GM19238 (cell line): ENCODE results near the gene SLC28A1.

Source experiments
- DNase-seq: peaks from one replicate; pipeline ENCODE4 v3.0.0; 2011; ENCODE audit warnings: low spot score; ENCODE audit not compliant: insufficient read length

The SLC28A1 gene

DNA sequence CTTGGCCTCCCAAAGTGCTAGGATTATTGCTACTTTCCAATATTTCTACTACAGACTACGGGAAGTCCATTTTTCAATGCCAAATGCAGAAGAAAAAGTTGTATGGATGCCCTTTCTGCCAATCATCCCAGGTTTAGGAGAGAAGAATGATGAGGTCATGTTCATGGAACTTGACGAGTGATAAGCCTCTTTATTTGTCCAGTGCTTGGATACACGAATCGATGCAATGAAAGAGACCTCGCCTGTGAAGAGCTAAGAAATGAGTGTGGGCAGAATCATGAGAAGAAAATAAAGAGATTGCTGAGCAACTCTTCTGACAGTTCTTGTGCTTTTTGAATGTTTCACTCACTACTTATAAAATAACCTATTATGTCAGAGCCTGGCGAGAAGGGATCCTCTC, 996 bp upstream of the SLC28A1 start:
- DNase-seq: no peak

GRCh38 chr15:84885801-84886200, 1.3 kb downstream of the SLC28A1 start:
- no peak for DNase-seq

GRCh38 chr15:84886211-84886983, 1.9 kb downstream of the SLC28A1 start:
- DNase-seq: no peak

- no peak for DNase-seq
These were observed 2.5 kb downstream of the SLC28A1 start for GRCh38 chr15:84886984-84887299.

DNA sequence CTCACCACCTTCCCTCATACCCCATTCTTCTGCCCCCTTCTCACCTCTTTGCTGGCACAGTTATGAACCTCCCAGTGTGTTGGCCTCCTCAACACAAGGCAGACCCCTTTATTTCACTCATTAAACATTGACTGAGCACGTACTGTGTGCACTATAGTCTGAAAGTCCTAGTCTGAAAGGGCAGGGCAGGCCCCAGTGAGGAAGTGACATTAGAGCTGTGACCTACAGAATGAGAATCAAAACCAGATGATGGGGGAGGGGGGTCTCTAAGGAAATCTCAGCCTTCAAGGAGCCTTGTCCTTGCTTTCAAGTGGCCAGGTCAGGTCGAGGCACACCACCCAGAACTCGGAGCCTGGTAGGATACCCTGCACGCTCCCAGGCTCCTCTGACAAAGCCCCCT, 3.5 kb downstream of the SLC28A1 start:
- DNase-seq: no peak

DNA sequence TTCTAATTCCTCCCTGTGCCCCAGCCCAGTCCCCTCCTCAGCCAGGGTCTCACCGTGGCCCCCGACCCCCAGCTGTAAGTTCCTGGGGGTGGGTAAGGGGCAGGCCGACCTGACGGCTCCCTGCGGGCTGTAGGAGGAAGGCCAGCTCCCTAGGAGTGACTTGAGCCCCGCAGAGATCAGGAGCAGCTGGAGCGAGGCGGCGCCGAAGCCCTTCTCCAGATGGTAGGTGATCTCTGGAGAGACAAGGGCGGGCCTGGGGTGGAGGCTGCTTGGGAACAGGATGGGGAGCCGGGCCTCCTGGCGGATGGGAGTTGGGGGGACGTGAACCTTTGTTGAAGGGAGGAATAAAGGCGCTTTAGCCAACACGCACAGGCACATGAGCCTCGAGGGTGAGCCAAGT, 4.2 kb downstream of the SLC28A1 start:
- DNase-seq: no peak

GRCh38 chr15:84889313-84889990, 5.0 kb downstream of the SLC28A1 start:
- DNase-seq: no peak

GRCh38 chr15:84889991-84890669, 5.7 kb downstream of the SLC28A1 start:
- no peak for DNase-seq

DNA sequence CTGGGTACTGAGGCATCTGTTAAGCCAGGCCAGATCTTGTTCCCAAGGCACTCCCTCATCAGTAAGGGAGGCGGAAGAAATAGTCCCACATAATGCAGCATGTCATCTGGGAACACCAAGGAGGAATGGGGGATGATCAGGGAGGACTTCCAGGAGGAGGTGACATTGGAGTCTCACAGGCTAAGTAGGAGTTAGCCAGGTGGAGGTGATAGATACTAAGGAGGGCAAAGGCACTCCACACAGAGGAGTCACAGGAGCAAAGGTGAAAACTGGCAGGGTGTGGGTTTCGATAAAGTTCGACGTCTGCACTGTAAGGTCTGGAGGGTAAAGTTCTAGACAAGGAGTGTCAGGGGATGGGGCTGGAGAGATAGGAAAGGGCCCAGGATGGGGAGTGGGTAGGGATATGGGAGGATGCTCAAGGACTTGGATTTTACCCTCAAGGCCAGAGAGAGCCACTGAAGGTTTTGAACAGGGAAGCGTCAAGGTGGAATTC, 6.3 kb downstream of the SLC28A1 start:
- no peak for DNase-seq

- no peak for DNase-seq
These were observed 6.9 kb downstream of the SLC28A1 start for GRCh38 chr15:84891339-84891738.

DNA sequence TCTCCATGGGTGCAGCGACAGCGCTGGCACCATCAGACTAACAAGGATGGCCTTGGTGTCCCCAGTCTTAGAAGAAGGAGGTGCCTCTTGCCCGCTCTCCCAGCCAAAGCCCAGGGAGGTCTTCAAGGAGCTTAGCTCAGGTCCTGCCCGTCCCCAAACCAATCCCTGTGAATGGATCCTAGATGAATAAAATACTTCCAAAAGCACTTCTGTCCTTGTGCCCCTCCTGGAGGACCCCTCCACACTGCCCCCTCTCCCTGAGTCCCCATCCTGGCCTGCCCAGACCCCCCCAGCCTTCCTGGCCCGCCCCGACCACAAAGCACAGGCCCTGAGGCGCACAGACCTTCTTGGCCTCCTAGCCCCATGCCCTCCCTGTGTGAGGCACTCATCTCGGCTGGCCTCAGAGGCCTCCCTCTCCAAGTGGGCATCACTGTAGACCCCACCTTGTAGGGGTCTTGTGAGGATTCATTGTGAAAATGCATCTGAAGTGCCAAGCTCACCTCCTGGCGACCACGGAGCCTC, 8.4 kb downstream of the SLC28A1 start:
- no peak for DNase-seq

DNA sequence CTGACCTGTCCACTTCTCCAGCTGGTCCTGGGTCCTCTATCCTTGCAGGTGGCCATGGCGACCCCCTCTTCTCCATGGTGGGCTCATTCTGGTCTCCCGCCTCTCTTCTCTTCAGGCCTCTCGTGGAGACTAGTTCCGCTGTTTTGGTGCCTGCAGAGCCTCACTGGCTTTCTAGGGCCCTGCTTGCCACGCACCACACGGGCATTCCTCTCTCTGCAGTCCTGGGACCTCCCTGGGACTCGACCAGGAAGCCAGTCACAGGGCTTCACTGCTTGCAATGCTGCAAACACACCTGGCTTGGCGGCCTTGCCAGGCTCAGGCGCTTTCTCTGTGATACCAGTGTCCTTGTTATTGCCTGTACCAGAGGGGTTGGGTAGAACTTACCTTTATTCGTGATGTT, 9.1 kb downstream of the SLC28A1 start:
- no peak for DNase-seq

- DNase-seq: no peak
These were observed 10.4 kb downstream of the SLC28A1 start for GRCh38 chr15:84894736-84895425.

GRCh38 chr15:84898761-84899160, 14.3 kb downstream of the SLC28A1 start:
- DNase-seq: no peak

DNA sequence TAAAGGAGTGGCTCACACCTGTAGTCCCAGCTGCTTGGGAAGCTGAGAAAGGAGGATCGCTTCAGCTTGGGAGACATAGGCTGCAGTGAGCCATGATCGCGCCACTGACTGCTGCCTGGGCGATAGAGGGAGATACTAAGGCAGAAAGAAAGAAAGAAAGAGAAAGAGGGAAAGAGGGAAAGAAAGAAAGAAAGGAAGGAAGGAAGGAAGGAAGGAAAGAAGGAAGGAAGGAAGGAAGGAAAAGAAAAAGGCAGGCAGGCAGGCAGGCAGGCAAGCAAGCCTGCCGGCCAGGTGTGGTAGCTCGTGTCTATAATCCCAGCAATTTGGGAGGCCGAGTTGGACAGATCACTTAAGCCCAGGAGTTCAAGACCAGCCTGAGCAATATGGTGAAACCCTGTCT, 15.3 kb downstream of the SLC28A1 start:
- DNase-seq: no peak

DNA sequence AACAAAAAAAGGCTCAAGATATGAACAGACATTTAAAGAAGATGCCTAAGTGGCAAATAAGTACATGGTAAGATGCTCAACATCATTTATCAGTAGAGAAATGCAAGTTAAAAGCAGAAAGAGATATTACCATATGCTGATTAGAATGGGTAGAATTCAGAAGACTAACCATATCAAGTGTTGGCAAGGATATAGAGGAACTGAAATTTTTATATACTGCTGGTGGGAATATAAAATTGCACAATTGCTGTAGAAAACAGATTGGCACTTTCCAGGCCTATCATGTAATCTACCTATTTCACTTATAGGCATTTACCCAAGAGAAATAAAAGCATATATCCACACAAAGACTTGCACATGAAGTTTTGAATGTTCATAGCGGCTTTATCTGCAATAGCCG, 17.1 kb downstream of the SLC28A1 start:
- no peak for DNase-seq

GRCh38 chr15:84903751-84904150, 19.3 kb downstream of the SLC28A1 start:
- no peak for DNase-seq

DNA sequence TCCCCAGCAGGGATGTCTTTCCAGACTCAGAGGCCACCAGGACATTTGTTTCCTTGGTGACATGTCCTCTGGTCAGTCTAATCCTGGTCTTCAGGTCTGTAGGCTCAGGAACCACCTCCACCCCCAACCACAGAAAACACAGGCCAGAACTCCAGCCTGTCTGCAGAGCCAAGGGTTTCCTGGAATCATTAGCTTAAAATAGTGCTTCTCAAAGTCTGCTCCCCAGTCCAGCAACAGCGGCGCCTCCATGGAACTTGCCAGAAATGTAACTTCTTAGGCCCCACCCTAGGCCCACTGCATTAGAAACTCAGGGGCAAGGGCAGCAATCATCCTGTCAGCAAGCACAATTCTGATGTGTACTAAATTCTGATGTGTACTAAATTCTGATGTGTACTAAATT, 20.0 kb downstream of the SLC28A1 start:
- no peak for DNase-seq

DNA sequence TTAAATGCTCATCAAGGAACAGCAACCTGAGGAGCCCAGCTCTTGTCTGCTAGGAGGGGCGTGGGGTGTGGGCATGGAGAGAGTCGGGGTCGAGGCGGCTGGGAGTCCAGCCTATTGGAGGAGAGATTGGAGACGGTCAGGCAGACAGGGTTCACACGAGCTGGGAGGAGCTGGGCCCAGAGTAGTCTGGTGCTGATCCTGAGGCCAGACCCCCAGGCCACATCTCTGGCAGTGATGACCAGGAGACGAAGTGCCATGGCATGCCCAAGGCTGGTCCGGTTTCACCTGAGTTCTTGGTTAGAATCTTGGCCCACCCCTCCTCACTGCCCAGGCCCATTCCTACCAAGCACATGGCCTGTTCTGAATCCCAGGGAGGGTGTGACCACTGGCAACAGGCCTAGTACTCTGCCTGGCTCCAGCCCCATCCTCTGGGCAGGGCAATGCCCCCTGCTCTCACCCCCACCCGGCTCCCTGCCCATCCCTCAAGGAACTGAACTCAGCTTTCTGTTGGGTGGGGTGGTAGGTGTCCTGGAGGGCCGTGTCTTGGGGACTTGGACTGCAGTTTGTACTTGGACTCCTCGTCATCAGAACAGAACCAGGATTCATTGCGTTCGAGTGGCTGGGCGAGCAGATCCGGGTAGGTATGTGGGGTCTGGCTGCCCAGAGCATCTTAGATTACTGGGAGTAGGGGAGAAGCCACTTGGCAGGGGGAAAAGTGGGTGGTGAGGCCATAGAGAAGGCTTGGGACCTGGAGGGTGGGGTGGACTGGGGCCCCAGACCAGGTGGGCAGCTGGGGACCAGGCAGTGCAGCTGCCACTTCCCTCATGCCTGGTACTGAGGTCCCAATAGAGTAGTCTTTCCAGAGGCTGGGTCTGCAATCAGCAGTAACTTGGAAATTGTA, 20.8 kb downstream of the SLC28A1 start:
- DNase-seq: no peak

DNA sequence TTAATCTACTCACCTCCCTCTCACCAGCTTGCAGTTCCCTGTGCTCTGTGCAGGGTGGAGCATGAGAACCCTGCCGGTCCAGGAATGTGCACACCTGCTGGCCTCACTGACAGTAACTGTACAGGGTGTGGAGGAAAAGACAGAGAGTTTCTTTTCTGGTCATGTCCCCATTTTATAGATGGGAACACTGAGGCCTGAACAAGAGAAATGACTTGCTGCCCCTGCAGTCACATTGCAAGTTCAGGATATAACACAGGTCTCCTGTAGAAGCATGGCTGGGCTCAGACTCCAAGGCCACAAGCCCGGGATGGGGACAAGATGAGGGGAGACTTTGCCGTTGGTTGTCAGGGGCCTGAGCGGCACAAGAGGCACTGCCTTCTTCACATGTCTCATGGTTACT, 23.3 kb downstream of the SLC28A1 start:
- DNase-seq: no peak

DNA sequence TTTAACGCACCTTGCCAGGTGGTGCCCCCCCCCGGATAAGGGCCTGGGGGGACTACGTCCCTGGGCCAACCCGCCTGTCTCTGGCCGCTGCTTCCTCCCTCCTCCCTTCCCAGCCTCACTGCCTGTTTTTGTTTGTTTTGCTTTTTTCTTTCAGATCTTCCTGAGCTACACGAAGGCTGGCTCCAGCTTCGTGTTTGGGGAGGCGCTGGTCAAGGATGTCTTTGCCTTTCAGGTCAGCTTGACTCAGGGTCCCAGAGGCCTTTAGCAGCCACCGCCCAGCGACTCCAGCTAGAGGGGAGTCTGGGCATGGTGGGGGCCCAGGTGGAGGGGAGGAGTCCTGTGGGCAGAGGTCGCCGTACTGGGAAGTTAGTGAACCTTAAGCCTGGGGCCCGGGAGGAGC, 24.1 kb downstream of the SLC28A1 start:
- DNase-seq: no peak
